GM19438 (cell line): ENCODE measurements around the gene REEP6.
"Not testable (repeated sequence)": the region's sequence is repeated elsewhere in the genome, so short reads cannot be mapped to it uniquely, and the experiment has no call there.

Experiments
- ATAC-seq: cut with Tn5 transposase; IDR thresholded peaks from one replicate; pipeline ENCODE4 v1.9.1; 2021; ENCODE audit warnings: low read depth; ENCODE audit not compliant: unreplicated experiment

Gene REEP6

GRCh38 chr19:1488282-1488601 is 2.7 kb upstream of the REEP6 start:
- ATAC-seq, result no peak

- no peak for ATAC-seq
Observed at GRCh38 chr19:1489463-1490310, 1.3 kb upstream of the REEP6 start.

GRCh38 chr19:1490311-1491113 is 469 bp upstream of the REEP6 start, which contains the start of gene PCSK4:
PCSK4 (minus strand) TSS chr19:1490350; CDS start chr19:1490346, 4 bp downstream.
- ATAC-seq, result peak; percentile 82

- ATAC-seq, result no peak
Observed at GRCh38 chr19:1491849-1492170, 829 bp downstream of the REEP6 start.

- no peak for ATAC-seq
Observed at GRCh38 chr19:1492474-1493006, 1.6 kb downstream of the REEP6 start.

GRCh38 chr19:1494115-1494815 is 3.3 kb downstream of the REEP6 start:
- no peak for ATAC-seq

- ATAC-seq, result no peak
Observed at GRCh38 chr19:1495051-1495798, 4.2 kb downstream of the REEP6 start.

- ATAC-seq, result no peak
Observed at GRCh38 chr19:1495799-1496713, 5.1 kb downstream of the REEP6 start.

GRCh38 chr19:1496714-1497577 is 6.0 kb downstream of the REEP6 start:
- ATAC-seq, result no peak

- ATAC-seq, result no peak
Observed at GRCh38 chr19:1497578-1498235, 6.7 kb downstream of the REEP6 start.

GRCh38 chr19:1499231-1499630 is 8.2 kb downstream of the REEP6 start:
- not testable (repeated sequence) for ATAC-seq

GRCh38 chr19:1501200-1501595 is 10.2 kb downstream of the REEP6 start:
- ATAC-seq, result no peak

GRCh38 chr19:1502433-1503088 is 11.6 kb downstream of the REEP6 start:
- ATAC-seq, result no peak

GRCh38 chr19:1503089-1503924 is 12.3 kb downstream of the REEP6 start:
- no peak for ATAC-seq

GRCh38 chr19:1503925-1504773 is 13.2 kb downstream of the REEP6 start:
- no peak for ATAC-seq

GRCh38 chr19:1505012-1505411 is 14.0 kb downstream of the REEP6 start:
- no peak for ATAC-seq
